ENCODE results near the gene CHRNA5.
A peak's percentile ranks its signal among the peaks of the same experiment; 100 is the strongest.

CHRNA5 gene

DNA sequence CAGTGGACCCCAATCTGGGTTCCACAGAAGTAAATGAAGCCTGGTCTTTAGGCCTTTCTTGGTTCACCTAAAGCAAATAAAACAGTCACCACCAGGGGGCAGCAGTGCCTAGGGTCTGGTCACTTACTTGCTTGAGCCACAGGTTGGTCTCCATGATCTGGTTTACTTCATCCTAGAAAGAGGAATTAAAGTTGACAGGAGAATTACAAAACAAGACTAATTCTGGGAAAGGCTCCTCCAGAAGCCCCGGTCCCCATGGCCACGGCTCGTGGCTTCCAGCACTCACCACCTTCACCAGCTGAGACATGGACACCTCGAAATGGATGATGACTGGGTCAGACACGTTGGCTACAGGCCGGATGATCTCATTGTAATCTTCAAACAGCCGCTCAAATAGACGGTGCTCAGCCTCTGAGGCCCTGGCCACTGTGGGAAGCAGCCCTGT is 53.2 kb downstream of the CHRNA5 start:
- Histone ChIP-seq H3K27ac (peak overlapping the region; percentile 95), H3K36me3 (peaks cover 62% of the 10 kb centered on the region), H3K4me3 (ENCODE audit: low read depth, low read length) (peak overlapping the region; percentile 68), H3K27me3 (ENCODE audit: insufficient read depth, low read depth, severe bottlenecking) (no peaks in the 10 kb centered on the region), H3K9me3 (ENCODE audit: severe bottlenecking) (no peaks in the 10 kb centered on the region)
- peak; percentile 95 for DNase-seq
- TF ChIP-seq, protein P1, sequence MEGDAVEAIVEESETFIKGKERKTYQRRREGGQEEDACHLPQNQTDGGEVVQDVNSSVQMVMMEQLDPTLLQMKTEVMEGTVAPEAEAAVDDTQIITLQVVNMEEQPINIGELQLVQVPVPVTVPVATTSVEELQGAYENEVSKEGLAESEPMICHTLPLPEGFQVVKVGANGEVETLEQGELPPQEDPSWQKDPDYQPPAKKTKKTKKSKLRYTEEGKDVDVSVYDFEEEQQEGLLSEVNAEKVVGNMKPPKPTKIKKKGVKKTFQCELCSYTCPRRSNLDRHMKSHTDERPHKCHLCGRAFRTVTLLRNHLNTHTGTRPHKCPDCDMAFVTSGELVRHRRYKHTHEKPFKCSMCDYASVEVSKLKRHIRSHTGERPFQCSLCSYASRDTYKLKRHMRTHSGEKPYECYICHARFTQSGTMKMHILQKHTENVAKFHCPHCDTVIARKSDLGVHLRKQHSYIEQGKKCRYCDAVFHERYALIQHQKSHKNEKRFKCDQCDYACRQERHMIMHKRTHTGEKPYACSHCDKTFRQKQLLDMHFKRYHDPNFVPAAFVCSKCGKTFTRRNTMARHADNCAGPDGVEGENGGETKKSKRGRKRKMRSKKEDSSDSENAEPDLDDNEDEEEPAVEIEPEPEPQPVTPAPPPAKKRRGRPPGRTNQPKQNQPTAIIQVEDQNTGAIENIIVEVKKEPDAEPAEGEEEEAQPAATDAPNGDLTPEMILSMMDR (IDR thresholded peaks at IDR 0.05; ENCODE audit: low read depth, low read length) = peak; percentile 77

- TF ChIP-seq, protein P1 (IDR thresholded peaks at IDR 0.05; ENCODE audit: low read depth, low read length) = peak; percentile 9; the same call in 1 of the 2 replicates
- H3K9me3 ChIP-seq (ENCODE audit: severe bottlenecking) = no peaks in the 10 kb centered on the region
- H3K27me3 ChIP-seq (ENCODE audit: insufficient read depth, low read depth, severe bottlenecking) = no peaks in the 10 kb centered on the region
- peak overlapping the region; percentile 68 for H3K4me3 ChIP-seq (ENCODE audit: low read depth, low read length)
- peak; percentile 61 for DNase-seq
- H3K27ac ChIP-seq = peak overlapping the region; percentile 95
- H3K36me3 ChIP-seq = peaks cover 62% of the 10 kb centered on the region
Observed at GRCh38 chr15:78619022-78619950, 54.0 kb downstream of the CHRNA5 start.

- DNase-seq = peak; percentile 71
- TF ChIP-seq, protein P1 (IDR thresholded peaks at IDR 0.05; ENCODE audit: low read depth, low read length) = peak; percentile 63
- H3K27me3 ChIP-seq (ENCODE audit: insufficient read depth, low read depth, severe bottlenecking) = no peaks in the 10 kb centered on the region
- H3K36me3 ChIP-seq = peaks cover 62% of the 10 kb centered on the region
- peak overlapping the region; percentile 95 for H3K27ac ChIP-seq
- peak overlapping the region; percentile 68 for H3K4me3 ChIP-seq (ENCODE audit: low read depth, low read length)
- no peaks in the 10 kb centered on the region for H3K9me3 ChIP-seq (ENCODE audit: severe bottlenecking)
Observed at GRCh38 chr15:78620021-78620526, 54.8 kb downstream of the CHRNA5 start.

DNA sequence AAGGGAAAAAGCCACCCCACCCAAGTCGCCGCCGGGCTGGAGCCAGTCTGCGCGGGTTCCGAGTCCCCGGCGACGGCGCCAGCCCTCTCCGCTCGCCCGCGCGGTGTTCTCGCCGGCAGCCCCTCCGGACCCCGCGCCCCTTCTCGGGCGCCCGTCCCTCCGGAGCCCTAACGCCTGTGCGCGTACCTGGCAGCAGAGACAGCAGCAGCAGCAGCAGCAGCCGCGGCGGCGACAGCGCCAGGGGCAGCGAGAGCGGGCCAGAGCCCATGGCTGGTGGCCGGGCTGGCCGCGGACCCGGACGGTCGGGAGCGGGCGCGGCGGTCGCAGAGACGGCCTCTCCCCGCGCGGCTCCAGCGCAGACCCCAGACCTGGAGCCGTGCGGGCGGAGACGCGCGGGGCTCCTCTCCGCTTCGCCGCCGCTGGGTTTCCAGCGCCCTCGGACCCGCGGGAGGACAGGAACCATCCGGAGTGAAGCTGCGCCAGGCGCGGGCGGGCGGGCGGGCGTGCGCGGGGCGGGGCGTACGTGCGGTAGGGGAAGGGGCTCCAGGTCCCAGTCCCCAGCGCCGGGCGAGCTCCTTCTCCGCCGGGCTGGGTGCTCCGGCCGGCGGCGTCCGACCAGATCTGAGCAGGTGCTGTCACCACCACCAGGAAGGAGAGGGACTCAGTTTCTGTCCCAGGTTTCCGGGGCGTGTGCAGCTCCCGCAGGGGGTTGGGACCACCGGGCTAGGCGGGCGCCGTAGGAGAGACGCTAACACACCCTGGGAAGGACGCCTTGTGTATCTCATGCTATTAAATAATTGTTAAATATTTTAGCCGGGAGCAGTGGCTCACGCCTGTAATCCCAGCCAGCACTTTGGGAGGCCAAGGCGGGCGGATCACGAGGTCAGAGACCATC is 55.5 kb downstream of the CHRNA5 start, which contains the start of gene CHRNA3:
TSS of gene CHRNA3 (minus strand) at position 470 of the 895 bp plus-strand sequence. CDS start at position 268, 202 bp downstream.
- H3K36me3 ChIP-seq = peaks cover 64% of the 10 kb centered on the region
- TF ChIP-seq, protein P1 (IDR thresholded peaks at IDR 0.05; ENCODE audit: low read depth, low read length) = no peak
- H3K27ac ChIP-seq = peak within 1 kb of the TSS; percentile 95
- no peaks in the 10 kb centered on the region for H3K9me3 ChIP-seq (ENCODE audit: severe bottlenecking)
- peak; percentile 45 for DNase-seq
- H3K4me3 ChIP-seq (ENCODE audit: low read depth, low read length) = peak within 1 kb of the TSS; percentile 68
- H3K27me3 ChIP-seq (ENCODE audit: insufficient read depth, low read depth, severe bottlenecking) = no peaks in the 10 kb centered on the region

DNA sequence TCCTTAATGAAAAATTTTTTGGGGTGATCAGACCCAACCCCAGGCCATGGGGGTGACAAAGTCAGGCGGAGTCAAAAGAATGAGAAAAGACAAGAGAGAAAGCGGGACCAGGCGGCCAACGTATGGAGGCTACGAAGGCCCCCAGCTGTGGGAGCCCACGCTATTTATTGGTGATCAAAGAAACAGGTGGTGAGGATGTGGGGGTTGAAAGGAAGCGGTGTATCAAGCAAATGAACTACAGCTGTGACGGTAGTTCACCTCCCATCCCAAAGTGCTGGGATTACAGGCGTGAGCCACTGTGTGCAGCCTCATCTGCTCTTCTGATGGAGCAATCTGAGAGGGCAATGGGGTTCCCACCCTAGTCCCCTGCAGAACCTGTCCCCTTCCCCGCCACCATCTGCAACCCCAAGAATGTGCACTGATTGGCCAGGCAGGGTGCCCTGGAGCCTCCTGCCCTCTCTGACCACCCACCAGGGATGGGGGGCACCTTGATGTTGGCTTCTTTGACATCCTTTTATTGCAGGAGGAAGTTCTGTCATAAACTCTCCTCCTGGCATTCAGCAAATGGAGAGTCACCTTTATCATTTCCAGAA is 56.6 kb downstream of the CHRNA5 start:
- peaks cover 60% of the 10 kb centered on the region for H3K36me3 ChIP-seq
- no peak for DNase-seq

More for the DNA sequence above, 56.6 kb downstream of the CHRNA5 start:
- Histone ChIP-seq H3K4me3 (ENCODE audit: low read depth, low read length) (no peak overlapping the region), H3K27me3 (ENCODE audit: insufficient read depth, low read depth, severe bottlenecking) (no peaks in the 10 kb centered on the region), H3K9me3 (ENCODE audit: severe bottlenecking) (no peaks in the 10 kb centered on the region), H3K27ac (peak overlapping the region; percentile 95)
- TF ChIP-seq, protein P1 (IDR thresholded peaks at IDR 0.05; ENCODE audit: low read depth, low read length) = no peak

All from WERI-Rb-1 (cell line).